ENCODE results near the gene USP15.

DNA sequence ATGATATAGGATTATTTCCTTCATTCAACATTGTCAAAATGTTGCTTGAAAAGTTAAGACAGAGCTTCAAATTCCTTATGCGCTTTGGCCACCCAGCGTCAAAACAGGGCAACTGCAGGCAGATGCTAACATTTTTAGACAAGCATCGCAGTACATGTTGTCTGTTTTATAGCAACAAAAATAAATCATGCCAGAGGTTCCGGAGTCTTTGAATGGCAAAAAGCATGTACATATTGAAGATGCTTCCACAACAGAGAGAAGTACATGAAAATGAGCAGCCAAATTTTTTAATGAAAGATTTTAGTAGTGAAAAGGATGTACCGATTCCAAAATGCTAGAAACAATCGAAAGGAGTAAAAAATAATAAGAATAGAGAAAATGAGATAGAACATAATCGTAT is 49.8 kb upstream of the USP15 start:
- TF ChIP-seq, protein P1, sequence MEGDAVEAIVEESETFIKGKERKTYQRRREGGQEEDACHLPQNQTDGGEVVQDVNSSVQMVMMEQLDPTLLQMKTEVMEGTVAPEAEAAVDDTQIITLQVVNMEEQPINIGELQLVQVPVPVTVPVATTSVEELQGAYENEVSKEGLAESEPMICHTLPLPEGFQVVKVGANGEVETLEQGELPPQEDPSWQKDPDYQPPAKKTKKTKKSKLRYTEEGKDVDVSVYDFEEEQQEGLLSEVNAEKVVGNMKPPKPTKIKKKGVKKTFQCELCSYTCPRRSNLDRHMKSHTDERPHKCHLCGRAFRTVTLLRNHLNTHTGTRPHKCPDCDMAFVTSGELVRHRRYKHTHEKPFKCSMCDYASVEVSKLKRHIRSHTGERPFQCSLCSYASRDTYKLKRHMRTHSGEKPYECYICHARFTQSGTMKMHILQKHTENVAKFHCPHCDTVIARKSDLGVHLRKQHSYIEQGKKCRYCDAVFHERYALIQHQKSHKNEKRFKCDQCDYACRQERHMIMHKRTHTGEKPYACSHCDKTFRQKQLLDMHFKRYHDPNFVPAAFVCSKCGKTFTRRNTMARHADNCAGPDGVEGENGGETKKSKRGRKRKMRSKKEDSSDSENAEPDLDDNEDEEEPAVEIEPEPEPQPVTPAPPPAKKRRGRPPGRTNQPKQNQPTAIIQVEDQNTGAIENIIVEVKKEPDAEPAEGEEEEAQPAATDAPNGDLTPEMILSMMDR (IDR thresholded peaks at IDR 0.05; ENCODE audit: insufficient read depth, low read length, poor library complexity, severe bottlenecking) = peak; percentile 82
- TF ChIP-seq EZH2phosphoT487 (conservative IDR thresholded peaks at IDR 0.05; ENCODE audit: low read length) = no peak
